ENCODE data around the gene PRR27. TPM values are rescaled to one million over a fixed set of nuclear protein-coding genes. Genes with fewer than 3 reads are reported as not detected.

PRR27 gene
- total and polyA plus RNA-seq, 2 donors (not counting 3 experiments of a cell fraction or from before 2014, with no cell fraction given): not detected

DNA sequence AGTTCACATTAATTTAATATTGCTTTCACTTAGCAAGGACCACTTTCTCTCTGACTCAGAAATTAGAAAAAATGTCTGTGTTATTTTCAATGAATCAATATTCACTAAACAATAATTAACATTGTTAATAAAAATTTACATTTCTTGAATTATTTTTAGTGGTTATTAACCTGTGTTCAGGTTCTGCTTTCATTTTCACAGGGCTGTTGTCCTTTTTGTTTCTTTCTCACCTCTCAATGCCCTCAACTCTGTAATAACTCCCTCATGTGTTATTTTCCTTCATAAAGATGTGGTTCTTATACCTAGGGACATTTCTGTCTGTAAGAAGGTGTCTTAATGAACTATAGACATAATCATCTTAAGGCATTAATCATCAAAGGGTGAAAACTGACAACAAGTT lies 43.1 kb upstream of the PRR27 start:
- H2AFZ ChIP-seq (ENCODE audit: low read depth, low read length): no peak overlapping the region
- H3K4me3 ChIP-seq (replicated peaks in 1 of 3; ENCODE audit: insufficient read depth in 1 of 3, low read depth in 1 of 3, low read length in 3 of 3): no peak overlapping the region
- ChIA-PET CTCF (no interaction called here), POLR2A (no interaction called here)
- H3K9ac ChIP-seq (replicated peaks; ENCODE audit: extremely low read depth, insufficient read depth, low read length): no peak overlapping the region
- H3K9me1 ChIP-seq (replicated peaks; ENCODE audit: control insufficient read depth, extremely low read depth, insufficient read depth, low read length): no peaks in the 10 kb centered on the region
- H3K9me3 ChIP-seq (replicated peaks; ENCODE audit: control insufficient read depth, insufficient read depth, low read length): no peaks in the 10 kb centered on the region
- DNase-seq (ENCODE audit: low read depth, low spot score): no peak
- dilution Hi-C loops (cut with MboI; ENCODE audit: extremely low pct_ligation_motif_present, low sequenced_read_pairs): no loop called here
- TF ChIP-seq POLR2A (IDR thresholded peaks at IDR 0.05; ENCODE audit: low read depth, low read length) (no peak), MYC (IDR thresholded peaks at IDR 0.05; ENCODE audit: low read depth, low read length) (no peak), GATA2 (IDR thresholded peaks at IDR 0.05; ENCODE audit: insufficient read depth, insufficient read length, low read depth, low read length) (no peak), POLR2AphosphoS5 (IDR thresholded peaks at IDR 0.05; ENCODE audit: insufficient read depth, low read depth, low read length) (no peak), EZH2 (IDR thresholded peaks at IDR 0.05; ENCODE audit: borderline replicate concordance, low read depth, low read length, severe bottlenecking) (no peak), FOS (IDR thresholded peaks at IDR 0.05; ENCODE audit: borderline replicate concordance, insufficient read depth, low read length) (no peak), JUN (IDR thresholded peaks at IDR 0.05; ENCODE audit: borderline replicate concordance, insufficient read depth, insufficient read length, low read depth) (no peak)
- TF ChIP-seq, protein P1, sequence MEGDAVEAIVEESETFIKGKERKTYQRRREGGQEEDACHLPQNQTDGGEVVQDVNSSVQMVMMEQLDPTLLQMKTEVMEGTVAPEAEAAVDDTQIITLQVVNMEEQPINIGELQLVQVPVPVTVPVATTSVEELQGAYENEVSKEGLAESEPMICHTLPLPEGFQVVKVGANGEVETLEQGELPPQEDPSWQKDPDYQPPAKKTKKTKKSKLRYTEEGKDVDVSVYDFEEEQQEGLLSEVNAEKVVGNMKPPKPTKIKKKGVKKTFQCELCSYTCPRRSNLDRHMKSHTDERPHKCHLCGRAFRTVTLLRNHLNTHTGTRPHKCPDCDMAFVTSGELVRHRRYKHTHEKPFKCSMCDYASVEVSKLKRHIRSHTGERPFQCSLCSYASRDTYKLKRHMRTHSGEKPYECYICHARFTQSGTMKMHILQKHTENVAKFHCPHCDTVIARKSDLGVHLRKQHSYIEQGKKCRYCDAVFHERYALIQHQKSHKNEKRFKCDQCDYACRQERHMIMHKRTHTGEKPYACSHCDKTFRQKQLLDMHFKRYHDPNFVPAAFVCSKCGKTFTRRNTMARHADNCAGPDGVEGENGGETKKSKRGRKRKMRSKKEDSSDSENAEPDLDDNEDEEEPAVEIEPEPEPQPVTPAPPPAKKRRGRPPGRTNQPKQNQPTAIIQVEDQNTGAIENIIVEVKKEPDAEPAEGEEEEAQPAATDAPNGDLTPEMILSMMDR (IDR thresholded peaks at IDR 0.05; ENCODE audit: extremely low read depth in 1 of 2, insufficient read depth in 1 of 2, low read depth in 1 of 2, low read length in 2 of 2): no peak
- TF ChIP-seq, protein P2, sequence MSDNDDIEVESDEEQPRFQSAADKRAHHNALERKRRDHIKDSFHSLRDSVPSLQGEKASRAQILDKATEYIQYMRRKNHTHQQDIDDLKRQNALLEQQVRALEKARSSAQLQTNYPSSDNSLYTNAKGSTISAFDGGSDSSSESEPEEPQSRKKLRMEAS (IDR thresholded peaks at IDR 0.05; ENCODE audit: insufficient read depth, insufficient read length): no peak
- no peak for FAIRE-seq
- H3K4me2 ChIP-seq (ENCODE audit: insufficient read depth, low read length): no peak overlapping the region
- BruUV-seq (replicated peaks): no TSS peak
- H3K36me3 ChIP-seq (ENCODE audit: control insufficient read depth in 2 of 2, extremely low read depth in 1 of 2, insufficient read depth in 2 of 2, low read length in 2 of 2): no peaks in the 10 kb centered on the region
- H3K27ac ChIP-seq (ENCODE audit: insufficient read depth, low read depth, low read length): no peak overlapping the region
- intact Hi-C loops (cut with micrococcal nuclease): no loop called here
- no peaks in the 10 kb centered on the region for H3K79me2 ChIP-seq (ENCODE audit: control insufficient read depth, insufficient read depth, low read length)
- no peaks in the 10 kb centered on the region for H3K27me3 ChIP-seq (ENCODE audit: control insufficient read depth in 2 of 2, insufficient read depth in 2 of 2, low read length in 2 of 2)
- H4K20me1 ChIP-seq (replicated peaks; ENCODE audit: control insufficient read depth, extremely low read depth, insufficient read depth, low read length): no peaks in the 10 kb centered on the region
- no peaks in the 10 kb centered on the region for H3K4me1 ChIP-seq (ENCODE audit: control insufficient read depth, extremely low read depth, insufficient read depth, low read length)

Data from endothelial cell of umbilical vein (primary cell).